GM21447 (cell line): ENCODE measurements around the gene PDE6H.

Experiments
- ATAC-seq: cut with Tn5 transposase; IDR thresholded peaks from one replicate; pipeline ENCODE4 v1.9.1; 2021; ENCODE audit not compliant: unreplicated experiment

The PDE6H gene

DNA sequence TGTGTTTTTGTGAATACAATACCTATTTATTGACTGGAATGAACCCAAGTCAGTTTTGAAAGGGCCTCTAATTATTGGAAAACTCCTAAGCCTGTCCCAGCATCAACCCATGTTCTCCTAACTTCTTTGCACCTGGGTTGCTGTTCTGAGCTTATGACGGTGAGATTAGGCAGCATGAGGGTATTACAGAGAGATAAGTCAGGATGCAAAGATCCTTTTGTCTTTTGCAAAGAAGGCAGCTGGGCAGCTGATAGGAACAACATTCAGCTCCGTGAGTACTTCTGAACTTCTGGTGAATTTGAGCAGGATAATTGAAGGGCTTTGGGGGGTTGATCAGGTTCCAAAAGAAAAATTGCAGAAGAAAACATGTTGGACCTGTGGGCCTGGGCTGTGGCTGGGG lies at the start of gene PDE6H:
Gene PDE6H, plus strand, starts transcription at position 227 of the 400 bp plus-strand sequence. CDS start 4,971 bp downstream, outside the sequence.
- ATAC-seq = no peak

- no peak for ATAC-seq
Measured at GRCh38 chr12:14923944-14924343, 48.9 kb upstream of the PDE6H start.

- no peak for ATAC-seq
Measured at GRCh38 chr12:14924541-14924940, 48.3 kb upstream of the PDE6H start.

DNA sequence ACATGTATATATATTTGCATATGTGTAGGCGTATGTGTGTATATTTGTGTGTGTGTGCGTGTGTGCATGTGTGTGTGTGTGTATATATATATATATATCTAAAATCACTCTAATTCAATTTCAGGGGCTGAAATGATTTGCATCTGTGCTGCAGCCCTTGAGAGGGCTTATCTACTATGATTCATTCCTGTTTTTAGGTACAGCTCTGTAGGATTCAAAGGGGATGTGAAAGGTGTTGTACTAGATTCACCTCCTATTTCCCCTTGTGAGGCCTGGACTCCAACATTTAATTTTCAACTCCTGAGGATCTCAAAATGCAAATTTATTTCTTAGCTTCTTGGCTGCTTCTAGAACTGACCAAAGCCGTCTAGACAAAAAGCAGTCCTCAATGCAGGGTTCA lies 45.6 kb upstream of the PDE6H start:
- no peak for ATAC-seq

DNA sequence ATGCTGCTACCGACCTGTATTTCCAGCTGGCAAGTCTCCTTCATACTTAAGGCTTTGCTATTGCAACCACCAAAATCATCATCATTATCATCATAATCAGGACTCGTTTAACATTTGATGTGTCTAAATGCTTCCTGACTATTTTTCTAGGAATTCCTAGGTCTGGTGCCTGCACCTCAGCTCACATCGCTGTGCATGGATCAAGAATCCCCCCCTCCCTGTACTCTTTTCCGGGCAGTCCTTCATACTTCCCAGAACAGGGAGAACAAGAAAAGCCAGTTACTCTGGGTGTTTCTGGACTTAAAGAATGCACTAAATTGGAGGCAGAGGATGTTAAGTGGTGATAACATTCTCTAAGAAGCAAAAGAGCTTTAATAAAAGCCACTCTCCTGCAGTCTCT lies 43.9 kb upstream of the PDE6H start:
- ATAC-seq = no peak

- ATAC-seq = no peak
Measured at GRCh38 chr12:14930299-14930698, 42.5 kb upstream of the PDE6H start.

DNA sequence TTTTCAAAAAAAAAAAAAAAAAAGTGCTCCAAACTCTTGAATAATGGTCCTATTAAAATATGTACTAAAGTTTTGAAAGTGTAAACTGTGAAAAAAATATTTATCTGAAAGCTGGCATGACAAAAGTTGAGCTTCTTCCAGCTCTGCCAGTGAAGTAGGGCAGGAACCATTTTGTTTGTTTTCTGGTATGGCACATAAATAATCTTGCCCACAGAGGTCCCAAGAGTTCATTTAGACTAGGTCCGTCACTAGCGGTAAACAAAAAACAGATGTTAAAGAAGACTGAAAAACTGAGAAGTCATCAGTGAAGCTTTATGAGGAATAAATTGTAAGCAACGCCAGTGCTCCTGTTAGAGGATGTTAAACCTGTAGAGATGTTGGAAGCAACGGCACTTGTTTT lies 41.5 kb upstream of the PDE6H start:
- no peak for ATAC-seq

GRCh38 chr12:14931791-14932560 lies 40.9 kb upstream of the PDE6H start:
- no peak for ATAC-seq

GRCh38 chr12:14934511-14934910 lies 38.3 kb upstream of the PDE6H start:
- no peak for ATAC-seq

- no peak for ATAC-seq
Measured at GRCh38 chr12:14935031-14935430, 37.8 kb upstream of the PDE6H start.

DNA sequence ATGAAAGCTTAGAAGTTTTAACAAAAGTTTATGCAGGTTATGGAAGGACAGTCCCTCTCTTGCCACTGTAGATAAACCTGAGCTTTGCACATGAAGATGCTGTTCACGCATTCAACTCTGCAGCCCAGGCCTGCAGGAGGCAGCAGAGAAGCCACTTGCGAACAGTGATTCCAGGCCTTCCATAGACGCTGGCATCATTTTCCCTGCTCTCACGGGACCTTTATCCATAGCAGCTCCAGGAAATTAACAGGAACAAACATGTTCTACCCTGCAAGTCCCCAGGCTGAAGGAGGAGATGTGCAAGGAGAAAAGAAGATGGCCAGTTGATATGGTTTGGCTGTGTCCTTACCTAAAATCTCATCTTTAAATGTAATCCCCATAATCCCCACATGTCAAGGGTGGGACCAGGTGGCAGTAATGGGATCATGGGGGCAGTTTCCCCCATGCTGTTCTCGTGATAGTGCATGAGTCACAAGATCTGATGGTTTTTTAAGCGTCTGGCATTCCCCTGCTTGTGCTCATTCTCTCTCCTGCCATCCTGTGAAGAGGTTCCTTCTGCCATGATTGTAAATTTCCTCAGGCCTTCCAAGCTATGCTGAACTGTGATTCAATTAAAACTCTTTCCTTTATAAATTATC lies 36.5 kb upstream of the PDE6H start:
- no peak for ATAC-seq

DNA sequence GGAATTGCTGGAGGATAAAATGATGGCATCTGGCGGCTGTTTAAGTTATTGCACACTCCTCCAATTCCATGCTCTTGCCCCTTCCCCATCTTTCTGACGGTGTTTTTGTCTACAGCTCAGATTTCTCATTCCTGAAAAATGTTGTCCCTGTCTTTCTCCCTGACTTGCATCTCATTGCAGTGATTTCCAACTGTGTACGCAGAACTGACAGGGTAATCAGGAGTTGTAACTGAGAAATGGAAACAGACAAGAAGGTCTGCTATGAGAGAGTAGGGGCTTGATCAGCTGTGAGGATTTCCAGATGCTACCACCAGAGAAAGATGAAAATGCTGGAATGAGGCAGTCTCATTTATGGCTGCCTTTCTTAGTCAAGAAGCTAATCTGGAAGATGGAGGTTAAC lies 35.8 kb upstream of the PDE6H start:
- ATAC-seq = no peak

GRCh38 chr12:14937689-14938088 lies 35.2 kb upstream of the PDE6H start:
- no peak for ATAC-seq

- no peak for ATAC-seq
Measured at GRCh38 chr12:14938301-14938700, 34.5 kb upstream of the PDE6H start, which contains the start of gene ERP27. TSS of gene ERP27 (minus strand) at chr12:14938537. CDS start at chr12:14938508, 29 bp downstream.

DNA sequence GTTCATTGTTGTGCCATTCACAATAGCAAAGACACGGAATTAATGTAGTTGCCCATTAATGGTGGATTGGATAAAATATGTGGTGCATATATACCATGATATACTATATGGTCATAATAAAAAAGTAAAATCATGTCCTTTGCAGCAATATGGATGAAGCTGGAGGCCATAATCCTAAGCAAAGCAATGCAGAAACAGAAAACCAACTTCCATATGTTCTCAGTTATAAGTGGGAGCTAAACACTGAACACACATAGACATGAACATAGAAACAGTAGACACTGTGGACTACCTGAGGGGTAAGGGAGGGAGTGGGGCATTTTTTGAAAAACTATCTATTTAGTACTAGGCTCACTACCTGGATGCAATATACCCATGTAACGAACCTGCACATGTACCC lies 31.5 kb upstream of the PDE6H start:
- ATAC-seq = no peak

GRCh38 chr12:14942196-14942931 lies 30.5 kb upstream of the PDE6H start:
- ATAC-seq = no peak

DNA sequence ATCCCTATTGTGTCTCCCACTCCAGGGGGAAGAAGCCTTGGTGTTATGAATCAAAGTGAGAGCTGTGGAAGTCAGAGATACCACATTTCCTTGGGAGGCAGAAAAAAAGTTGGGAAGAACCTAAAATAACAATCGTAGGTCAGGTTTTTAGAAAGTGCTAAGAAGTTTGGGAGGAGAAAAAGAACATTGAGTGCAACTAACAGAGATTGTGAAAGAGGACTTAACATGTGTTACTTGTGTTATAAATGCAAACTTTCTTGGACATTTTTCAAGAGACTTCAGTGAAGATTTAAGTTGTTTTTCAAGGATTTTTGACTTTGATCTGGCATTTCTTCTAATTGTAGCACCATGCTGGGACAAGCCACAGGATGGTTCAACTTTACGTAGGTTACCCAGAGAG lies 26.7 kb upstream of the PDE6H start:
- ATAC-seq = no peak

DNA sequence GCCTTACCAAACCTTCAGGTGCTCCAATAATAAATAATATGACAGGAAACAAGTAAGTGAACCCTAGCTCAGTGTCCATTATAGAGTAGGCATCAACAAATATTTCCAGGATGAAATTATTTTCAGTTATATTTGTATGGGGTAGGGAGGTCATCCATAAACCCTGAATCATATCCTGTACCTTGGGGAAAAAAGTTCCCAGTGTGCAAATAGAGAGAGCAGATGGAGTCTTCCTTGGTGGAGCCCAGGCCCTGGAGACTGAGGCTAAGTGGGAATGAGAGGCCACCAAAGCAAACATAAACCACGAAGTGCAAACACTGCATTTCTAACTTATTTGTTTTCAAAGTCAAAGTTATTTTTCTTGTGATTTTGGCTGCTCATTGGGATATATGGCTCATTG lies 26.0 kb upstream of the PDE6H start:
- ATAC-seq = no peak

DNA sequence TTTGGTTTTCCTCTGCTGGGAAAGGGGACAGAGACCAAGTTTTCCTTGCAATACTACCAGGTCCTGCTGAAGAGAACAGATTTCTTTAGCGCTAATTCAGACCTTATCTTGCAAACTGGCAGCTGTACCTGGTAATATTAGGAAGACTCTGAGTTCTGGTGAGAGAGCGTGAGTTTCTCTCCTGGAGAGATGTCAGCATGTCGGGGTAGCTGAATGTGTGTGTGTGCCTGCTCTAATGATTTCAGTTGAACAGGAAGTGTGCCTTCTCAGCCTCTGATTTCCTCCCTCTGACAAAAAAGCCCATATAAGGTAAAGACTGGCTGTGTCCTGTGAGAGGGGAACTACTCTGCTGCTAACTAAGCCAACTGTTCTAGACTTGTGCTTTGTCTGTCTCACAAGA lies 24.2 kb upstream of the PDE6H start:
- ATAC-seq = peak; percentile 88

GRCh38 chr12:14949631-14950030 lies 23.2 kb upstream of the PDE6H start:
- no peak for ATAC-seq

GRCh38 chr12:14950421-14950820 lies 22.4 kb upstream of the PDE6H start:
- ATAC-seq = no peak
